K562 (cell line): Measurements from ENCODE around the gene RPP25. TPM values are rescaled to one million over a fixed set of nuclear protein-coding genes. Genes with fewer than 3 reads are reported as not detected.
A peak's percentile ranks its signal among the peaks of the same experiment; 100 is the strongest.

Source experiments
- ELF4 ChIP-seq: fragments of 450-650 bp; formaldehyde crosslinking; IDR thresholded peaks from 2 replicates; pipeline ENCODE4 v1.4.0; 2022; ENCODE audit warnings: missing genetic modification characterization
- FOXA1 ChIP-seq: fragments of 450-650 bp; IDR thresholded peaks from 2 replicates; pipeline ENCODE4 v1.6.1; 2016; ENCODE audit warnings: mild to moderate bottlenecking, borderline replicate concordance
- NEUROD1 ChIP-seq: fragments of 150-350 bp; IDR thresholded peaks from 2 replicates; pipeline ENCODE4 v1.6.1; 2014; ENCODE audit warnings: borderline replicate concordance, low read length, low read depth; ENCODE audit not compliant: partially characterized antibody
- SREBF2 ChIP-seq: sonication (generic); formaldehyde crosslinking; IDR thresholded peaks from 2 replicates; pipeline ENCODE4 v1.4.0; 2020; ENCODE audit warnings: mild to moderate bottlenecking, missing genetic modification reagents
- polyA plus RNA-seq, 8 experiments: library from polyadenylated mRNA; depleted of rRNA in 4 of 8; stranded (reverse) in 5 of 8; unstranded in 3 of 8; fragments of >200 nt; fragmentation: Nextera tagmentation in 2 of 8; fragmentation: Illumina TruSeq in 1 of 8; extraction: Ambion mirVana in 2 of 8; extraction: Trizol in 1 of 8; gene quantifications; 2 replicates each; pipeline versions ENCODE4 v1.2.1 to v1.2.3, GENCODE V29; 2011 to 2014; ENCODE audit warnings: inconsistent platforms in 1 of 8, missing spikeins in 1 of 8
- total RNA-seq, 7 experiments: library from RNA; depleted of rRNA in 6 of 7; stranded (reverse); fragments of >200 nt in 6 of 7; fragmentation: Illumina TruSeq in 2 of 7; extraction: Trizol in 2 of 7; gene quantifications; 2 replicates each; pipeline versions ENCODE4 v1.2.1 to v1.2.3, GENCODE V29; 2011 to 2021; ENCODE audit warnings: low replicate concordance in 1 of 7
- TF ChIP-seq, protein P1 (sequence below): sonication (generic); formaldehyde crosslinking; IDR thresholded peaks from 2 replicates; pipeline ENCODE4 v1.8.1; 2023; ENCODE audit warnings: missing genetic modification reagents, mild to moderate bottlenecking, borderline replicate concordance
- TF ChIP-seq, protein P2 (sequence below): fragments of 200-800 bp; sonication (Bioruptor generic); IDR thresholded peaks from 2 replicates; pipeline ENCODE4 v1.6.1; 2016; ENCODE audit warnings: missing genetic modification characterization, missing compliant biosample characterization
- TF ChIP-seq, protein P3 (sequence below): sonication (generic); formaldehyde crosslinking; IDR thresholded peaks from 2 replicates; pipeline ENCODE4 v1.8.0; 2023; ENCODE audit warnings: mild to moderate bottlenecking, missing genetic modification reagents
- TF ChIP-seq, protein P4 (sequence below): fragments of 450-650 bp; IDR thresholded peaks from 2 replicates; pipeline ENCODE4 v1.6.1; 2017; ENCODE audit warnings: antibody characterized with exemption, mild to moderate bottlenecking

RPP25 gene
- total and polyA plus RNA-seq, 9 of the 15 experiments (the other 6 are each of a cell fraction or from before 2014, with no cell fraction given) = 1.1 to 12.3 (median 5.6) TPM

DNA sequence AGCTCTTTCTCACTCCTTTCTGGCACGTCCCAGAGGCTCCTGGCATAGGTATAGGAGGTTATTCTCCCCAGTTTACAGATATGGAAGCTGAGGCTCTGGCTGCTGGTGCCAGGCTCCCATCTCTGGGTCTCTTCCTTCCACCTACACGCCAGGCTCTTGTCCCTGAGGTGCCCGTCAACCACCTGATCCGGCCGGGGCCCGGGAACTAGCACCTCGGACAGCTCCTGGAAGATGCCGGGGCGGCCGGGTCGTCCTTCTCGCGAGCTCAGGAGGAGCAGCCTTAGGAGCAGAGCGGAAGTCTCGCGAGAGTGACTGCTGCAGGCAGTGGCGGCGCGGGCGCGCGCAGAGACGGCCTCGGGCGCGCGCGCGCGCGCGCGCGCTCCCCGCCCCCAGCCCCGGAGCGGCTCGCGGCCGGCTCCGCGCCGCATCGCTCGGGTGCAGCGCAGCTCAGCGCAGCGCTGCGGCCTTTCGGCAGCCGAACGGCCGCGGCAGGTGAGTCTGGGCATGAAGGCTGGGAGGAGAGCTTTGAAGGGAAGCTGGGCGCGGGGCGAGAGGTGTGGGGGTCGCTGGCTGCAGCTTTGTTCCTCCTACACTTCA is 38.7 kb upstream of the RPP25 start, which contains the start of gene SCAMP5 (continued):
- TF ChIP-seq SREBF2 (CRISPR knock-in tag) (no peak), FOXA1 (no peak), NEUROD1 (peak; percentile 19), ELF4 (CRISPR knock-in tag) (no peak)
- TF ChIP-seq, protein P1, sequence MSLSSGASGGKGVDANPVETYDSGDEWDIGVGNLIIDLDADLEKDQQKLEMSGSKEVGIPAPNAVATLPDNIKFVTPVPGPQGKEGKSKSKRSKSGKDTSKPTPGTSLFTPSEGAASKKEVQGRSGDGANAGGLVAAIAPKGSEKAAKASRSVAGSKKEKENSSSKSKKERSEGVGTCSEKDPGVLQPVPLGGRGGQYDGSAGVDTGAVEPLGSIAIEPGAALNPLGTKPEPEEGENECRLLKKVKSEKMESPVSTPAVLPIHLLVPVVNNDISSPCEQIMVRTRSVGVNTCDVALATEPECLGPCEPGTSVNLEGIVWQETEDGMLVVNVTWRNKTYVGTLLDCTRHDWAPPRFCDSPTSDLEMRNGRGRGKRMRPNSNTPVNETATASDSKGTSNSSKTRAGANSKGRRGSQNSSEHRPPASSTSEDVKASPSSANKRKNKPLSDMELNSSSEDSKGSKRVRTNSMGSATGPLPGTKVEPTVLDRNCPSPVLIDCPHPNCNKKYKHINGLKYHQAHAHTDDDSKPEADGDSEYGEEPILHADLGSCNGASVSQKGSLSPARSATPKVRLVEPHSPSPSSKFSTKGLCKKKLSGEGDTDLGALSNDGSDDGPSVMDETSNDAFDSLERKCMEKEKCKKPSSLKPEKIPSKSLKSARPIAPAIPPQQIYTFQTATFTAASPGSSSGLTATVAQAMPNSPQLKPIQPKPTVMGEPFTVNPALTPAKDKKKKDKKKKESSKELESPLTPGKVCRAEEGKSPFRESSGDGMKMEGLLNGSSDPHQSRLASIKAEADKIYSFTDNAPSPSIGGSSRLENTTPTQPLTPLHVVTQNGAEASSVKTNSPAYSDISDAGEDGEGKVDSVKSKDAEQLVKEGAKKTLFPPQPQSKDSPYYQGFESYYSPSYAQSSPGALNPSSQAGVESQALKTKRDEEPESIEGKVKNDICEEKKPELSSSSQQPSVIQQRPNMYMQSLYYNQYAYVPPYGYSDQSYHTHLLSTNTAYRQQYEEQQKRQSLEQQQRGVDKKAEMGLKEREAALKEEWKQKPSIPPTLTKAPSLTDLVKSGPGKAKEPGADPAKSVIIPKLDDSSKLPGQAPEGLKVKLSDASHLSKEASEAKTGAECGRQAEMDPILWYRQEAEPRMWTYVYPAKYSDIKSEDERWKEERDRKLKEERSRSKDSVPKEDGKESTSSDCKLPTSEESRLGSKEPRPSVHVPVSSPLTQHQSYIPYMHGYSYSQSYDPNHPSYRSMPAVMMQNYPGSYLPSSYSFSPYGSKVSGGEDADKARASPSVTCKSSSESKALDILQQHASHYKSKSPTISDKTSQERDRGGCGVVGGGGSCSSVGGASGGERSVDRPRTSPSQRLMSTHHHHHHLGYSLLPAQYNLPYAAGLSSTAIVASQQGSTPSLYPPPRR (CRISPR knock-in tag) = no peak
- TF ChIP-seq, protein P2, sequence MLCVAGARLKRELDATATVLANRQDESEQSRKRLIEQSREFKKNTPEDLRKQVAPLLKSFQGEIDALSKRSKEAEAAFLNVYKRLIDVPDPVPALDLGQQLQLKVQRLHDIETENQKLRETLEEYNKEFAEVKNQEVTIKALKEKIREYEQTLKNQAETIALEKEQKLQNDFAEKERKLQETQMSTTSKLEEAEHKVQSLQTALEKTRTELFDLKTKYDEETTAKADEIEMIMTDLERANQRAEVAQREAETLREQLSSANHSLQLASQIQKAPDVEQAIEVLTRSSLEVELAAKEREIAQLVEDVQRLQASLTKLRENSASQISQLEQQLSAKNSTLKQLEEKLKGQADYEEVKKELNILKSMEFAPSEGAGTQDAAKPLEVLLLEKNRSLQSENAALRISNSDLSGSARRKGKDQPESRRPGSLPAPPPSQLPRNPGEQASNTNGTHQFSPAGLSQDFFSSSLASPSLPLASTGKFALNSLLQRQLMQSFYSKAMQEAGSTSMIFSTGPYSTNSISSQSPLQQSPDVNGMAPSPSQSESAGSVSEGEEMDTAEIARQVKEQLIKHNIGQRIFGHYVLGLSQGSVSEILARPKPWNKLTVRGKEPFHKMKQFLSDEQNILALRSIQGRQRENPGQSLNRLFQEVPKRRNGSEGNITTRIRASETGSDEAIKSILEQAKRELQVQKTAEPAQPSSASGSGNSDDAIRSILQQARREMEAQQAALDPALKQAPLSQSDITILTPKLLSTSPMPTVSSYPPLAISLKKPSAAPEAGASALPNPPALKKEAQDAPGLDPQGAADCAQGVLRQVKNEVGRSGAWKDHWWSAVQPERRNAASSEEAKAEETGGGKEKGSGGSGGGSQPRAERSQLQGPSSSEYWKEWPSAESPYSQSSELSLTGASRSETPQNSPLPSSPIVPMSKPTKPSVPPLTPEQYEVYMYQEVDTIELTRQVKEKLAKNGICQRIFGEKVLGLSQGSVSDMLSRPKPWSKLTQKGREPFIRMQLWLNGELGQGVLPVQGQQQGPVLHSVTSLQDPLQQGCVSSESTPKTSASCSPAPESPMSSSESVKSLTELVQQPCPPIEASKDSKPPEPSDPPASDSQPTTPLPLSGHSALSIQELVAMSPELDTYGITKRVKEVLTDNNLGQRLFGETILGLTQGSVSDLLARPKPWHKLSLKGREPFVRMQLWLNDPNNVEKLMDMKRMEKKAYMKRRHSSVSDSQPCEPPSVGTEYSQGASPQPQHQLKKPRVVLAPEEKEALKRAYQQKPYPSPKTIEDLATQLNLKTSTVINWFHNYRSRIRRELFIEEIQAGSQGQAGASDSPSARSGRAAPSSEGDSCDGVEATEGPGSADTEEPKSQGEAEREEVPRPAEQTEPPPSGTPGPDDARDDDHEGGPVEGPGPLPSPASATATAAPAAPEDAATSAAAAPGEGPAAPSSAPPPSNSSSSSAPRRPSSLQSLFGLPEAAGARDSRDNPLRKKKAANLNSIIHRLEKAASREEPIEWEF = no peak
- TF ChIP-seq, protein P3, sequence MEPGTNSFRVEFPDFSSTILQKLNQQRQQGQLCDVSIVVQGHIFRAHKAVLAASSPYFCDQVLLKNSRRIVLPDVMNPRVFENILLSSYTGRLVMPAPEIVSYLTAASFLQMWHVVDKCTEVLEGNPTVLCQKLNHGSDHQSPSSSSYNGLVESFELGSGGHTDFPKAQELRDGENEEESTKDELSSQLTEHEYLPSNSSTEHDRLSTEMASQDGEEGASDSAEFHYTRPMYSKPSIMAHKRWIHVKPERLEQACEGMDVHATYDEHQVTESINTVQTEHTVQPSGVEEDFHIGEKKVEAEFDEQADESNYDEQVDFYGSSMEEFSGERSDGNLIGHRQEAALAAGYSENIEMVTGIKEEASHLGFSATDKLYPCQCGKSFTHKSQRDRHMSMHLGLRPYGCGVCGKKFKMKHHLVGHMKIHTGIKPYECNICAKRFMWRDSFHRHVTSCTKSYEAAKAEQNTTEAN (CRISPR knock-in tag) = 0 out of 2 replicates have a peak, but pooled peaks have one; percentile 55
- TF ChIP-seq, protein P4, sequence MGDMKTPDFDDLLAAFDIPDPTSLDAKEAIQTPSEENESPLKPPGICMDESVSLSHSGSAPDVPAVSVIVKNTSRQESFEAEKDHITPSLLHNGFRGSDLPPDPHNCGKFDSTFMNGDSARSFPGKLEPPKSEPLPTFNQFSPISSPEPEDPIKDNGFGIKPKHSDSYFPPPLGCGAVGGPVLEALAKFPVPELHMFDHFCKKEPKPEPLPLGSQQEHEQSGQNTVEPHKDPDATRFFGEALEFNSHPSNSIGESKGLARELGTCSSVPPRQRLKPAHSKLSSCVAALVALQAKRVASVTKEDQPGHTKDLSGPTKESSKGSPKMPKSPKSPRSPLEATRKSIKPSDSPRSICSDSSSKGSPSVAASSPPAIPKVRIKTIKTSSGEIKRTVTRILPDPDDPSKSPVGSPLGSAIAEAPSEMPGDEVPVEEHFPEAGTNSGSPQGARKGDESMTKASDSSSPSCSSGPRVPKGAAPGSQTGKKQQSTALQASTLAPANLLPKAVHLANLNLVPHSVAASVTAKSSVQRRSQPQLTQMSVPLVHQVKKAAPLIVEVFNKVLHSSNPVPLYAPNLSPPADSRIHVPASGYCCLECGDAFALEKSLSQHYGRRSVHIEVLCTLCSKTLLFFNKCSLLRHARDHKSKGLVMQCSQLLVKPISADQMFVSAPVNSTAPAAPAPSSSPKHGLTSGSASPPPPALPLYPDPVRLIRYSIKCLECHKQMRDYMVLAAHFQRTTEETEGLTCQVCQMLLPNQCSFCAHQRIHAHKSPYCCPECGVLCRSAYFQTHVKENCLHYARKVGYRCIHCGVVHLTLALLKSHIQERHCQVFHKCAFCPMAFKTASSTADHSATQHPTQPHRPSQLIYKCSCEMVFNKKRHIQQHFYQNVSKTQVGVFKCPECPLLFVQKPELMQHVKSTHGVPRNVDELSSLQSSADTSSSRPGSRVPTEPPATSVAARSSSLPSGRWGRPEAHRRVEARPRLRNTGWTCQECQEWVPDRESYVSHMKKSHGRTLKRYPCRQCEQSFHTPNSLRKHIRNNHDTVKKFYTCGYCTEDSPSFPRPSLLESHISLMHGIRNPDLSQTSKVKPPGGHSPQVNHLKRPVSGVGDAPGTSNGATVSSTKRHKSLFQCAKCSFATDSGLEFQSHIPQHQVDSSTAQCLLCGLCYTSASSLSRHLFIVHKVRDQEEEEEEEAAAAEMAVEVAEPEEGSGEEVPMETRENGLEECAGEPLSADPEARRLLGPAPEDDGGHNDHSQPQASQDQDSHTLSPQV = no peak
